Measurements from ENCODE around the gene ADAM33.

The ADAM33 gene

DNA sequence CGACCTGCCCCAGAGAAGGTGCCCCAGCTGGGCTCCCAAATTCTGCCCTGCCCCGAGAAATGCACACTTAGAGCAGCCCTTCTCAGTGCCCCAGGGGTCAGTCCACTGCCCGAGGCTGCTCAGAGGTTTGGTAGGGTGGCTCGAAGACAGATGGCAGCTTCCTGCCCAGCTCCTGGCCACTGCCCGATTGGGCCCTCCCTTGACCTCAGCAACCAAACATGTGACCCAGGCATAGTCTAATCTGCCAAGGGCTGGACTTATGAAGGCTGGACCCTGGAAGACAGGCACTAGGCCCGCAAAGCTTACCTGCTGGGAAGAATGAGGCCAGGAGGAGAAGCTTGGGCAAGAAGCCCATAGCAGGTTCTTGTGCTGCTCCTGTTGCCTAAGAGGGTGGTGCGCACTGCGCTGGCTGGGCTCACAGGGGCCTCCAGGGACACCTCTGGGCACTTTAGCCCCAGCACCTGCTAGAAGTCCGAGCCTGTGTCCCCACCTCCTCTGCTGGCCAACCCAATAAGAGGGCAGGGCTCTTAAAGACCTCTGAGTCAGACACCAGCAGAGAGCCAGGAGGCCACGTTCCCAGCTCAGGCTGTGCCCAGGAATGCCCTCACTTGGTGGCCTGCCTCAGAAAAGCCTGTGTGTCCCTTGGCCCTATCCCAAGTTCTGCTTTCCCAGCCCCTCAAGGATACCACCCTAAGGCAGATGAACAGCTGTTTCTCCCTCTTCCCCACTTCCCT, 25.1 kb upstream of the ADAM33 start:
- no peak for DNase-seq

DNA sequence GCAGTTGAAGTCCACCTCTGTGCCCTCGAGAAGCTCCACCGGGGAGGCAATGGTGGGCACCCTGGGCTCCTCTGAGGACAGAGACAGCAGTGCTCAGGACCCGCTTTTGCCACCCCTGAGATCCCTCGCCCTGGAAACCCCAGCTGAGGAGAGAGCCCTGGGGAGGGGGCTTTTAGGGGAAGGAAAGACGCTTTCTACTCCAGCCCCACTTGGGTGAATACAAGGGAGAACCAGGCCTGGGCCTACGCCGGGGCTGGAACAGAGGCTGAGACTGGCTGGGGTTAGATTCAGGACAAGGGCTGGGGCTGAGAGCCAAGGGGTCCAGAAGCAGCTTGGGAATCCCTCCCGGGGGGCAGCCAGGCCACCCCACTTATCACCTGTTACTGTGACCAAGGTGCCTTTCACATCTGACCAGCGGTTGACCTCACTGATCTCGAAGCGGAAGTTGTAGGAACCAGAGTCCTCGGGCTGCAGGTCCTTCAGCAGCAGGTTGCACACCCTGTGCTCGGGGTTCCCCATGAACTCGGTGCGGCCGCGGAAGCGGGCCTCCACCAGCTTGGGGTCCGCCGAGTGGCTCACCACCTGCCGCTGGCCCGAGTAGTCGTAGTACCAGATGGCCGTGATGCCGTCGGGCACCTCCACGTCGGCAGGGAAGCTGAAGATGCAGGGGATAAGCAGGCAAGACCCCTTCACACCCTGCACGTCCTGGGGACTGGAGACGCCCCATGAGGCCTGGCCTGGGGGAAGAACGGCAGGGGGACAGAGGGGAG, 24.3 kb upstream of the ADAM33 start:
- DNase-seq = no peak

- no peak for DNase-seq
Observed at GRCh38 chr20:3705491-3705969, 23.7 kb upstream of the ADAM33 start.

DNA sequence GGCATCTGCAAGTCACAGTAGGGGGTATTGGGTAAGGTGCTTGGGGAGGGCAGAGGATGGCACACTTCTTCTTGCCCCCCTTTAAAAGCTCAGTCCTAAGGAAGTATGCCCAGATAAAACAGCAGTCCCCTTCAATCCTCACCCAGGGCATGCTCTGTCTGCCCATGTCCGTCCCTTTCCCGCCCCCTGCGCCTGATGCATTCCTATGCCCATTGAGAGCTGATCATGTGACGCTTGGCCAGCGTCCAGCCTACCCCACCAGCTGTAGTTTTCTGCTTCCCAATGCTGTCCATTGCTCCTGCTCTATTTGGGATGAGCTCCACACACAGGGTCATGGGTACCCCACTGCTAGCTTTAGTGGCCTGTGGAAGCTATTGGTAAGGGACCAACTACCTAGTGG, 22.3 kb upstream of the ADAM33 start:
- DNase-seq = no peak

GRCh38 chr20:3702611-3703391, 21.0 kb upstream of the ADAM33 start:
- DNase-seq = no peak

DNA sequence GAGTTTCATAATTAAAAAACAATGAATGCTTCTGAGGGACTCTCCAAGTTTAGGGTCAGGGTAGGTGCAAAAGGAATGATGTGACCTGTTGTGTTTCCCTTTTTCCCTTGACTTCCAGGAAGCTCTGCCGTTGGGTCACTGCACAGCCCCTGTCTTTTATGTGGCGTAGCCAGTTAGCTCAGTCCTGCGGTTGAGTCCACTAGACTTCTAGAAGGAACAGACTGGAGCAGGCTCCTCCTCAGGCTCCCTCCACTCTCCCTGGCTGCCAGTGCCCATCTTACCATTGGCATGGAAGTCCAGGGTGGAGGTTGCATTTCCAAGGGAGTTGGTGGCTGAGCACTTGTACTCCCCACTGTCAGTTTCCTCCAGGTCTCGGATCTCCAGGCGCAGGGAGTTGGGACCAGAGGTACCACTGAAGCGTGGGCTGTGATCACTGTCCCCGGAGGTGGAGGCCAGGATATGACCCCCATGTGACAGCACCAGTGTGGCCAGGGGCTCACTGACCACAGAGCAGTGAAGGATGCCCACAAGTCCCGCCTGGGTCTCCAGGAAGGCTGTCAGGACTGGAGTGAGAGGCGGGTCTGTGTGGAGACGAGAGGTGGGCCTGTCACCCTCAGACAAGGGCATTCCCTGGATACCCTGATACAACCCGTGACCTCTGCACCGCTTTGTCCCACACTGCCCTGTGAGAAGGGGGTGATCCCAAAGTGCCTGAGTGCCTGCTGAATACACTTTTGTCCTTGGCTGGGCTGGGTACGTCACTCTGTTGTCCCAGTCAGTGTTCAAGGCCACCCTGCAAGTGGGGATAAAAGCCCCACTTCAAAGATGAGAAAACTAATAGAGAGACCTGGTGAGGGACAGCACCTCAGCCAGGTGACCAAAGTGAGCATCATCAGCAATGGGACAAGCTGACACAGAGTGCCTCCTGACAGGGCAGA, 19.5 kb upstream of the ADAM33 start:
- DNase-seq = no peak

- DNase-seq = no peak
Observed at GRCh38 chr20:3699037-3699436, 17.2 kb upstream of the ADAM33 start.

DNA sequence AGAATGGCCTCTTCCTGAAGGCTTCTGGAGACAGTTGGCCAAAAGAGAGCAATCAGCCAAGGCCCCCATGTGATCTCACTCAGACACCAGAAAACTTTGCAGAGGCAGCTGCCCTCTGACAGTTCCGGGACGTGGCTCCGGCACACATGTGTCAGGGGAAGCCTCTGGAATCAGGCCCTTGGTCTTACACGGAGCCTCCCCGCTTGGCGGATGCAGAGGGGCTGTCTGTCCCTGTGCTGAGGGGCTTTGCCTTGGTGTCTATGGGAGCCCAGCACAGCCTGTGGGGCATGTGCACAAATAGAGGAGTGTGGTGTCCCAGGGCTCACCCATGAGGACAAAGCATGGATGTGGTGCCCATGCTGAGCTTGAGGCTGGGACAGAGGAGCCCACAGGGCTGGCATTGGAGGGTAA, 16.8 kb upstream of the ADAM33 start:
- no peak for DNase-seq

- no peak for DNase-seq
Observed at GRCh38 chr20:3697588-3698305, 15.9 kb upstream of the ADAM33 start.

GRCh38 chr20:3696745-3697587, 15.2 kb upstream of the ADAM33 start:
- no peak for DNase-seq

GRCh38 chr20:3696200-3696599, 14.4 kb upstream of the ADAM33 start:
- DNase-seq = no peak

DNA sequence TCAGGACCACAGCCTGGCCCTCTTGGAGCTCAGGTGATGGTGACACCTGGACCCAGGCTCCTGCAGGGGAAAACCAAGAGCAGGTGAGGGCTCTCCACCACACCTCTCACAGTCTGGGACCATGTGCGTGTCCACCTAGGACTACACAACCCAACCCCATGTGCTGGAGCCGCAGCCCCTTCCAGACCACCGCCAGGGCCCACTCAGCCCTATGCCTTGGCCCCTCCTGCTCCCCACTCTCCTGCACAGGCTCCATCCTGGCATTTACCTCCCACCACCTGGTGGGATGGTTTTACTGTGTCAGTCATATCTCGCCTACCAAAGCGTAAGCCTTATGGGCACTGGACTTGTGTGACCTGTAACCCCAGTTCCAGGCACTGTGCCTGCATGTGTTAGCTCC, 13.1 kb upstream of the ADAM33 start:
- DNase-seq = no peak

- DNase-seq = no peak
Observed at GRCh38 chr20:3693376-3693775, 11.6 kb upstream of the ADAM33 start.

GRCh38 chr20:3692706-3693294, 11.0 kb upstream of the ADAM33 start:
- DNase-seq = no peak

- no peak for DNase-seq
Observed at GRCh38 chr20:3691897-3692296, 10.1 kb upstream of the ADAM33 start.

- DNase-seq = no peak
Observed at GRCh38 chr20:3691306-3691705, 9.5 kb upstream of the ADAM33 start.

GRCh38 chr20:3690413-3690812, 8.6 kb upstream of the ADAM33 start:
- no peak for DNase-seq

- no peak for DNase-seq
Observed at GRCh38 chr20:3689978-3690377, 8.2 kb upstream of the ADAM33 start.

GRCh38 chr20:3687655-3688054, 5.8 kb upstream of the ADAM33 start:
- DNase-seq = no peak

- DNase-seq = no peak
Observed at GRCh38 chr20:3686867-3687321, 5.1 kb upstream of the ADAM33 start.

Data from T-helper 1 cell (primary cell).